ENCODE results near the gene VSTM2L.

Gene VSTM2L

GRCh38 chr20:37872161-37872560 lies 30.8 kb upstream of the VSTM2L start:
- H3K36me3 Mint-ChIP-seq (ENCODE audit: low read depth), result peaks cover 14% of the 10 kb centered on the region
- no peak for DNase-seq
- no peaks in the 10 kb centered on the region for H3K4me1 Mint-ChIP-seq
- no peaks in the 10 kb centered on the region for H3K9me3 Mint-ChIP-seq
- H3K27ac Mint-ChIP-seq, result no peak overlapping the region
- no peaks in the 10 kb centered on the region for H3K27me3 Mint-ChIP-seq
- no peak overlapping the region for H3K4me3 Mint-ChIP-seq
- ATAC-seq, result no peak

DNA sequence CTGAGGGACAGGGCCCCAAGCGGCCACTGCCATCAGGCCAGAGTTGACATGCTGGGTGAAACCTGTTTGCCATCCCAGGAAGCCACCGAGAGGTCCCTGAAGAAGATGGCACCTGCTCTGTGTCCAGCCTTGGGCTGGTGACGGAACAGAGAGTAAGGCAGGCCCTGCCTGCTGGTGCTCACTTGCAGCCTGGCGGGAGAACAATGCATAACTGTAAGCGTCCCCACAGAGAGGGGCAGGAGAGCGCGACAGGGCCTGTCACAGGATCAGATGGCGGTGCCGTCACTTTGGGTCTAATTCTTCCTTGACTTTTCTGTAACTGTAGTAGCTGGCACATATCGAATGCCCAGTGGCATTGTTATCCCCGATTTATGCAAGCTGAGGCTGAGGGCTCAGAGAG lies 29.0 kb upstream of the VSTM2L start:
- Mint-ChIP-seq H3K36me3 (ENCODE audit: low read depth) (peaks cover 14% of the 10 kb centered on the region), H3K9me3 (no peaks in the 10 kb centered on the region), H3K4me1 (no peaks in the 10 kb centered on the region), H3K4me3 (no peak overlapping the region), H3K27ac (no peak overlapping the region), H3K27me3 (no peaks in the 10 kb centered on the region)
- no peak for DNase-seq
- no peak for ATAC-seq

DNA sequence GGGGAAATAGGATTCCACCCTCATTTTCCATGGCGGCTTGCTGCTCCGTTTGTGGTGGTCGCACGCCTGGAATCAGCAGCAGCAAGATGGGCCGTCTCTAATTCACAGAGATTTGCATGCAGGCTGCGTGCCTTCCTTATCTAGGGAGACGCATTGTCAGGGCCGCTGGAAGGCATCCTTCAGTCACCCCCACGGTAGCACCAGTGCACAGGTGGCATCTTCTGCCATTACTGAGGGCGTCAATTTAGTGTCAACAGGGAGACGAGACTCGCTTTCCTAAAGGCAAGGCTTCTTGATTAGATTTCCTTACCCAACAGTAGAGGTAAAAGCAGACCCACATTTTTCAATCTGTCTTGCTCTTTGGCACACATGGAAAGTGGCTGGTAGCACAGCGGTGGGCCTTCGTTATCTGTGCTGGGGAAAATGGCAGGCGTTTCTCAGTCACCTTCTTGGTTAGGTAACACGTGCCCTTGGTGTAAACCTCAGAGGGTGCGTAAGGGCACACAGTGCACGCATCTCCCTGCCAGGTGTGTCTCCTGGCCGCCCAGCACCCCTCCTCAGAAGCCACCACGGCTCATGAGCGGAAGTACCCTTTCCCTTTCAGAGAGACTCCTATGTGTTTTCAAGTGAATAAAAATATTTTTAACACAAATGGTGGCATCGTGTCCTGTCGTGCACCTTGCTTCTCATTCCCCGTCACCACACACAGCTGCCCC lies 27.3 kb upstream of the VSTM2L start:
- Mint-ChIP-seq H3K4me3 (no peak overlapping the region), H3K9me3 (no peaks in the 10 kb centered on the region), H3K27me3 (no peaks in the 10 kb centered on the region), H3K36me3 (ENCODE audit: low read depth) (peaks cover 6% of the 10 kb centered on the region), H3K27ac (no peak overlapping the region), H3K4me1 (no peaks in the 10 kb centered on the region)
- no peak for ATAC-seq
- no peak for DNase-seq

- no peaks in the 10 kb centered on the region for H3K4me1 Mint-ChIP-seq
- DNase-seq, result no peak
- H3K4me3 Mint-ChIP-seq, result no peak overlapping the region
- peaks cover 4% of the 10 kb centered on the region for H3K36me3 Mint-ChIP-seq (ENCODE audit: low read depth)
- no peak overlapping the region for H3K27ac Mint-ChIP-seq
- H3K9me3 Mint-ChIP-seq, result no peaks in the 10 kb centered on the region
- H3K27me3 Mint-ChIP-seq, result no peaks in the 10 kb centered on the region
- ATAC-seq, result no peak
Observed at GRCh38 chr20:37876863-37877262, 26.1 kb upstream of the VSTM2L start.

DNA sequence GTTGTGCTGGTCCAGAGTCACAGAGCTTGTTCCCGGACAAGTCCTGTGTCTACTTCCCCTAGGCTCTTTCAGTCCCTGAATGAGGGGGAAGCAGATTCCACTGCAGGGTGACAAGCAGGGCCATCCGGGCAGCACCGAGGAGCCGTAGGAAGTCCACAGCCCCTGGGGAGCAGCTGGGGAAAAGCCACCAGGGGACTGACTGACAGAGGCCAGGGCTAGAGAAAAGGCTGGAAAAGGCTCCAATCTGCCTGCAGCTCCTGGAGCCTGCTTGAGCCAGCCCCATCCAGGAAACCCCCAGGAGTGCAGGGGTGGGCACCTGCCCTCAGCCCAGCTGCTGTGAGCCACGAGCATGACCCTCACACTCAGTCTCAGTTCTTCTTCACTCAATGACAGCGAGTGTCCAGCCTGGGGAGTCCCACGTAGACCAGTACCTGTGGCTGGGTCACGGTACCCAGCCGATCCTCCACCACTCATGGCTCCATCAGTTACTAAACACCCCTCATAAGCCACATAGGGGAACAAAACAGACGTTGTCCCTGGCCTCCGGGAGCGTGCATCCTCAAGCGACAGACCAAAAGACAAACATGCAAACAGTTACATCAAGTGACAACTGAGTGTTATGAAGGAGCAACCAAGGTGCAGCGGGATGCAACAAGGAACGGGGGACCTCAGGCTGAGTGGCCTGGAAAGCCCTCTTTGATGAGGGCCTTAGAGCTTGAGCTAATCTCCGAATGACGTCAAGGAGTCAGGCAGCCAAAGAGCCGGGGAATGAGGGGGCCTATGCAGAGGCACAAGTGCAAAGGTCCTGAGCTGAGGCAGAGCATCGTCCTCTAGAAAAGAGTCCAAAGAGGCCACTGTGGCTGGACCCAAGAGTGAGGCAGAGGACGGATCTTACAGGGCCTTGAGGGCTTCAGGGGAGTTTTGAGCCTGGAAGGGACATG lies 24.8 kb upstream of the VSTM2L start:
- Mint-ChIP-seq H3K27ac (no peak overlapping the region), H3K27me3 (no peaks in the 10 kb centered on the region), H3K4me1 (no peaks in the 10 kb centered on the region), H3K9me3 (no peaks in the 10 kb centered on the region), H3K4me3 (no peak overlapping the region), H3K36me3 (ENCODE audit: low read depth) (peaks cover 4% of the 10 kb centered on the region)
- DNase-seq (no peak), ATAC-seq (no peak)

DNA sequence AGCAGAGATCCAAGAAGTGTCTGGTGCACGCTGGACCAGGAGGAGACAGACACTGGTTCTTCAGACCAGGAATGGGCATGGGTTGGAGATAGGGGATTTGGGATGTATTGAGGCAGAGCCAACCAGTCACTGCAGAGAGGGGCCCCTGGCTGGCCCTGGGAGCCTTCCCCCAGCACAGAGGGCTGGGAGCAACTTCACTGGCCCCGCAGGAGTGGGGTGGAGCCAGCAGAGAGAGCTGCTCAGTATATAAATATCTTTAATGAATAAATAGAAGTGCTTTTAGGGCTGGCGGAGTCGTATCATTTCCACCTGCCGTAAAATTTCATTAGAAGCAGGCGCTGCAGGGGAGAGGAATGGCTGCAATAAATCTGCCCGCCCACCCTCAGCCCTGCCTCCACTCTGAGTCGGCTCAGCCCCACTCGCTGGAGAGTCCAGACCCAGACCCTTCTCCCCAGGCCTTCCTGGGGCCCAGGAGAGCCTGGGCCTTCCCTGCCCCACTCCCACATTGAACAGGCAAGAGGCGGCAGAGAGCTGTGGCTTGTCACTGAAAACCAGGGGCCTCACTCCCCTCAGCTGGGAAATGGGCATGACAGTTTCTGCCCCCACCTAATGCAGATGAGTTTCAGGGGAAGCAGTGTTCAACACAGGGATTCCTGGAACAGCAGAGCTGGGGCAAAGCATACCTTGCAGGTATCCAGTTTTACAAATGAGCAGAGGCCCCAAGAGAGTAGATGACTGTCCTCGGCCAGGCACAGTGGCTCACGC lies 23.9 kb upstream of the VSTM2L start:
- ATAC-seq (no peak), DNase-seq (no peak)
- Mint-ChIP-seq H3K27me3 (no peaks in the 10 kb centered on the region), H3K36me3 (ENCODE audit: low read depth) (peaks cover 4% of the 10 kb centered on the region), H3K27ac (no peak overlapping the region), H3K4me3 (no peak overlapping the region), H3K9me3 (no peaks in the 10 kb centered on the region), H3K4me1 (no peaks in the 10 kb centered on the region)

- H3K27ac Mint-ChIP-seq, result no peak overlapping the region
Observed at GRCh38 chr20:37879843-37880242, 23.1 kb upstream of the VSTM2L start.

GRCh38 chr20:37880726-37881591 lies 22.0 kb upstream of the VSTM2L start:
- Mint-ChIP-seq H3K9me3 (no peaks in the 10 kb centered on the region), H3K27me3 (no peaks in the 10 kb centered on the region), H3K4me3 (no peak overlapping the region), H3K27ac (no peak overlapping the region), H3K36me3 (ENCODE audit: low read depth) (no peaks in the 10 kb centered on the region), H3K4me1 (no peaks in the 10 kb centered on the region)
- ATAC-seq (no peak), DNase-seq (no peak)

More at GRCh38 chr20:37879843-37880242, 23.1 kb upstream of the VSTM2L start:
- Mint-ChIP-seq H3K27me3 (no peaks in the 10 kb centered on the region), H3K4me3 (no peak overlapping the region), H3K4me1 (no peaks in the 10 kb centered on the region), H3K9me3 (no peaks in the 10 kb centered on the region), H3K36me3 (ENCODE audit: low read depth) (no peaks in the 10 kb centered on the region)
- no peak for DNase-seq
- ATAC-seq, result no peak

DNA sequence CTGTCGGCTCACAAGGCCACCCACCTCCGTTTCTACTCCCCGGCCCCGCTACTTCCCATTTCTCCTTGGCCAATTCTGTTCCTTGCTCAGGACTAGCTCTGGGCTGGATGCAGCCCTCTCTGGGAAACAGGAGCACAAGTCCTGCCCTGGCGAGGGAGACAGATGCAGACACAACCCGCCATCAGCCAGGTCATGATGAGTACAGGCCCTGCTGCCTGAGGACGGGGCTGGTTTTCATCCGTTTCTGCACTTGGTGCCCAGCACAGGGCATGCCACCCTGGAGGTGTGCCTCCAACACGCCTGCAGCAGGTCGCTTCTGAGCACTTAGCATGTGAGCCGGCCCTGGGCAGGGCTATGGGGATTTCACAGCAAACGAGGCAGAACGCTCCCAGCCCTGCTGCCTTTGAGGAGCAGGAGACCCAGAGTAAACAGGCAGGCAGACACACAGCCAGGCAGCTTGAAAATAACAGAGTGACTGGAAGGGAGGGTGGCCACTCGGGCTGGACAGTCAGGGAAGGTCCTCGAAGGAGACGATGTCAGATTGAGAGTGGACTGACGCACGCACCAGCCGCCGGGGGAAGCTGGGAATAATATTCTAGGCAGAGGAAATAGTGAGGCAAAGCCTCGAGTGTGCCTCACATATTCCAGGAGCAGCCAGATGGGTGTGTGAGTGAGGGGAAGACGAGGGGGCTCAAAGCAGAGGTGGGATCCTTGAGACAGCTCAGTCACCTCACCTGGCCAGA lies 21.2 kb upstream of the VSTM2L start:
- Mint-ChIP-seq H3K9me3 (no peaks in the 10 kb centered on the region), H3K27me3 (no peaks in the 10 kb centered on the region), H3K27ac (no peak overlapping the region), H3K4me1 (no peaks in the 10 kb centered on the region), H3K36me3 (ENCODE audit: low read depth) (no peaks in the 10 kb centered on the region), H3K4me3 (no peak overlapping the region)
- DNase-seq (no peak), ATAC-seq (no peak)

- DNase-seq, result no peak
- no peak for ATAC-seq
- no peak overlapping the region for H3K4me3 Mint-ChIP-seq
- H3K27ac Mint-ChIP-seq, result no peak overlapping the region
- no peaks in the 10 kb centered on the region for H3K4me1 Mint-ChIP-seq
- H3K9me3 Mint-ChIP-seq, result no peaks in the 10 kb centered on the region
- no peaks in the 10 kb centered on the region for H3K27me3 Mint-ChIP-seq
- no peaks in the 10 kb centered on the region for H3K36me3 Mint-ChIP-seq (ENCODE audit: low read depth)
Observed at GRCh38 chr20:37882961-37883712, 19.8 kb upstream of the VSTM2L start.

- Mint-ChIP-seq H3K9me3 (no peaks in the 10 kb centered on the region), H3K27ac (no peak overlapping the region), H3K4me1 (no peaks in the 10 kb centered on the region), H3K27me3 (no peaks in the 10 kb centered on the region), H3K36me3 (ENCODE audit: low read depth) (no peaks in the 10 kb centered on the region), H3K4me3 (no peak overlapping the region)
- DNase-seq (no peak), ATAC-seq (no peak)
Observed at GRCh38 chr20:37885042-37885441, 17.9 kb upstream of the VSTM2L start.

- Mint-ChIP-seq H3K27me3 (no peaks in the 10 kb centered on the region), H3K4me3 (no peak overlapping the region), H3K9me3 (no peaks in the 10 kb centered on the region), H3K36me3 (ENCODE audit: low read depth) (no peaks in the 10 kb centered on the region), H3K27ac (no peak overlapping the region), H3K4me1 (no peaks in the 10 kb centered on the region)
- no peak for DNase-seq
- no peak for ATAC-seq
Observed at GRCh38 chr20:37885593-37886503, 17.1 kb upstream of the VSTM2L start.
